Jurkat, Clone E6-1 (cell line): ENCODE measurements around the gene NEUROG2. TPM values are rescaled to one million over a fixed set of nuclear protein-coding genes. Genes with fewer than 3 reads are reported as not detected.
A peak's percentile ranks its signal among the peaks of the same experiment; 100 is the strongest.
"Not testable (repeated sequence)": the region's sequence is repeated elsewhere in the genome, so short reads cannot be mapped to it uniquely, and the experiment has no call there.

Source experiments
- DNase-seq: peaks from one replicate; pipeline ENCODE4 v3.0.0-alpha.2; 2011; ENCODE audit warnings: low read depth, low spot score
- H3K4me3 ChIP-seq: 2 replicates; pipeline ENCODE4 v1.5.1; 2011; ENCODE audit warnings: mild to moderate bottlenecking, low read length, control low read depth, moderate library complexity
- polyA plus RNA-seq: library from polyadenylated mRNA; unstranded; fragments of >200 nt; gene quantifications from one replicate; pipeline ENCODE4 v1.2.1, GENCODE V29; 2012; ENCODE audit warnings: missing spikeins; ENCODE audit not compliant: insufficient read length, insufficient read depth

Gene NEUROG2
- polyA plus RNA-seq = 1.4 TPM

- no peak for DNase-seq
- peak within 1 kb of the TSS; percentile 58 for H3K4me3 ChIP-seq
Observed at GRCh38 chr4:112516066-112516470, at the start of gene NEUROG2. Gene NEUROG2 (minus strand): TSS chr4:112516180. CDS start chr4:112515475, 705 bp downstream.

GRCh38 chr4:112564706-112565270 is 48.8 kb upstream of the NEUROG2 start:
- H3K4me3 ChIP-seq = no peak overlapping the region
- no peak for DNase-seq

GRCh38 chr4:112563431-112564200 is 47.6 kb upstream of the NEUROG2 start:
- no peak for DNase-seq
- H3K4me3 ChIP-seq = no peak overlapping the region

GRCh38 chr4:112562254-112562879 is 46.4 kb upstream of the NEUROG2 start:
- no peak for DNase-seq

GRCh38 chr4:112560084-112560483 is 44.1 kb upstream of the NEUROG2 start:
- no peak for DNase-seq
- no peak overlapping the region for H3K4me3 ChIP-seq

More at GRCh38 chr4:112562254-112562879, 46.4 kb upstream of the NEUROG2 start:
- H3K4me3 ChIP-seq = no peak overlapping the region

- H3K4me3 ChIP-seq = no peak overlapping the region
- DNase-seq = no peak
Observed at GRCh38 chr4:112559053-112559452, 43.1 kb upstream of the NEUROG2 start.

- no peak for DNase-seq
Observed at GRCh38 chr4:112557676-112558411, 41.9 kb upstream of the NEUROG2 start.

GRCh38 chr4:112554271-112554670 is 38.3 kb upstream of the NEUROG2 start:
- not testable (repeated sequence) for DNase-seq, H3K4me3 ChIP-seq

More at GRCh38 chr4:112557676-112558411, 41.9 kb upstream of the NEUROG2 start:
- H3K4me3 ChIP-seq = no peak overlapping the region

- no peak overlapping the region for H3K4me3 ChIP-seq
- DNase-seq = no peak
Observed at GRCh38 chr4:112552668-112553067, 36.7 kb upstream of the NEUROG2 start.

- no peak for DNase-seq
Observed at GRCh38 chr4:112550728-112551127, 34.7 kb upstream of the NEUROG2 start.

GRCh38 chr4:112546476-112546875 is 30.5 kb upstream of the NEUROG2 start:
- no peak overlapping the region for H3K4me3 ChIP-seq
- no peak for DNase-seq

More at GRCh38 chr4:112550728-112551127, 34.7 kb upstream of the NEUROG2 start:
- no peak overlapping the region for H3K4me3 ChIP-seq

- no peak overlapping the region for H3K4me3 ChIP-seq
- DNase-seq = no peak
Observed at GRCh38 chr4:112545346-112545745, 29.4 kb upstream of the NEUROG2 start.

GRCh38 chr4:112540695-112541094 is 24.7 kb upstream of the NEUROG2 start:
- no peak for DNase-seq

GRCh38 chr4:112536123-112536522 is 20.1 kb upstream of the NEUROG2 start:
- DNase-seq = no peak
- H3K4me3 ChIP-seq = no peak overlapping the region

More at GRCh38 chr4:112540695-112541094, 24.7 kb upstream of the NEUROG2 start:
- no peak overlapping the region for H3K4me3 ChIP-seq

- DNase-seq = no peak
- no peak overlapping the region for H3K4me3 ChIP-seq
Observed at GRCh38 chr4:112532267-112532666, 16.3 kb upstream of the NEUROG2 start.

GRCh38 chr4:112531146-112531545 is 15.2 kb upstream of the NEUROG2 start:
- no peak for DNase-seq
- H3K4me3 ChIP-seq = no peak overlapping the region

- no peak for DNase-seq
- H3K4me3 ChIP-seq = no peak overlapping the region
Observed at GRCh38 chr4:112526061-112526460, 10.1 kb upstream of the NEUROG2 start.

- peak overlapping the region; percentile 56 for H3K4me3 ChIP-seq
- peak; percentile 61 for DNase-seq
Observed at GRCh38 chr4:112523764-112524505, 8.0 kb upstream of the NEUROG2 start.
